HG02642 (cell line): ENCODE data around the gene DNAI7.

Experiments
- ATAC-seq: cut with Tn5 transposase; IDR thresholded peaks from one replicate; pipeline ENCODE4 v1.9.1; 2021; ENCODE audit warnings: mild to moderate bottlenecking; ENCODE audit not compliant: unreplicated experiment, poor library complexity

Gene DNAI7

GRCh38 chr12:25106818-25107217 is 88.1 kb downstream of the DNAI7 start:
- no peak for ATAC-seq

- ATAC-seq: no peak
These were observed 92.6 kb downstream of the DNAI7 start for GRCh38 chr12:25102402-25102801.

- ATAC-seq: peak; percentile 54
These were observed 93.9 kb downstream of the DNAI7 start for GRCh38 chr12:25101092-25101445.

GRCh38 chr12:25100194-25101091 is 94.5 kb downstream of the DNAI7 start:
- ATAC-seq: peak; percentile 39

- no peak for ATAC-seq
These were observed 96.0 kb downstream of the DNAI7 start for GRCh38 chr12:25099010-25099409.

GRCh38 chr12:25089738-25090137 is 105.2 kb downstream of the DNAI7 start:
- ATAC-seq: no peak

- no peak for ATAC-seq
These were observed 107.4 kb downstream of the DNAI7 start for GRCh38 chr12:25087596-25087995.

DNA sequence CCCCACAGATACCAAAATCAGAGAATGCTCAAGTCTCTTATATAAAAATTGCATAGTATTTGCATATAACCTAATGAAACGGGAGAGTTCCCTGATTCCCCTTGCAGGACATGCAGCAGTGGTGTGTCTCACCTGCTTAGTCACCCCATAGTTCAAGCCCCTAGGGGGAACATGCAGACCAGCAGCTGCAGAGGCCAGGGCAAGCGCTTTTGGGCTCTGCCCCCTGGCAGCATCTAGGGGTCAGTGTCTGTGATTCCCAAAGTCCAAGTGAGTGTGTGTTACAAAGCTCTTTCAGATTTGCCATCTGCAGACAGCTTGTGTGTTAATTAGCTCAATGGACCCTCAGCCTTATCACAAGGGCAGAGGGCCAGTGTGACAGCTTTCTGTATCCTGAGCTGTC is 110.1 kb downstream of the DNAI7 start:
- no peak for ATAC-seq

DNA sequence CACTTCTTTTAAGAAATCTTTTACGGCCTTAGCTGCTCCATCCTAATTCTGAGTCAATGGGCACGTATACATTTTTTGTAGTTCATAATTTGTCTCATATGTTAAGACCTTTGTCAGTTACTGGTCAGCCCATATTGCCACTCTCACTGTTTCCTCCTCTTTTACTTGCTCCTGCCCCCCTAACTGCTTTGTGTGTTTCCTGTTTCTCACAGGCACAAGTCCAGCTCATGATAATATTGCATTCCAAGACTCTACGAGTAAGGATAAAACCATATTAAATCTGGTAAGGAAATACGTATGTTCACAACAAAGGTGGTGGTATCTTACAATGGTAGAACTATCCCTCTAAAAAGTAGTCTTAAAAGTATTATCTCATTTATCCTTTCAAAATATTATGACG is 111.7 kb downstream of the DNAI7 start:
- no peak for ATAC-seq

DNA sequence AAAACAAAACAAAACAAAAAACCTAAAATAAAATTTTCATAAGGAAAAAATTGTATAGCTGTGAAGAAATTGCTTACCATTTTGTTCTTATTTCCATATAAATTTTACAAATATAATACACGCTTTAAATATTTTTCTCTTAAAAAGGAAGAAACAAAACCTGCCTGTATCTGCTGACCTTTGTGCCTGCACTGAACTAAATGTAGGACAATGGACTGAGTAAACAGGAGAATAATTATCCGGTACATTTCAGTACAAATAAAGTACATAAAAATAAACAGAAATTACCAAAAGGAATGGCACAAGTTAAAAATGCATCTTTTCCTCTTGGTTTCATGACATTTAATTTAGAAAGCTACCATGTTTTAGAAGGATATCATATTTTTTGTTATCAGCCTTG is 112.3 kb downstream of the DNAI7 start:
- ATAC-seq: no peak

DNA sequence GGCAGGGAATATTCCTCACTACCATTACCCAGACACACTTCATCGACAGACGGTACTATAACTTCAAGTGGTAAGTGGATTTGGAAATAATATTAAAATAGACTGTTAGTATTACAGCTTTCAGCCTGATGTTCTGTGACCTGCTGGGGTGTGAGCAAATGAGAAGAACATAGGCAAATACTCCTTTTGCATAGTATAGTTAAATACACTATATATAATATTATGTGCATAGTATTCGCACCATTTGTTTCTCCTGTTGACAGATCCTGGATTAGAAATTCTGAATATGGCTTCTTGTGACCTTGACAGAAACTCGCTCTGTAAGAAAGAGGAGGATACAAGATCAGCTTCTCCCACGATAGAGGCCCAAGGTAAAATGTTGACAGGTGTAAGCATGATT is 115.6 kb downstream of the DNAI7 start:
- ATAC-seq: no peak

DNA sequence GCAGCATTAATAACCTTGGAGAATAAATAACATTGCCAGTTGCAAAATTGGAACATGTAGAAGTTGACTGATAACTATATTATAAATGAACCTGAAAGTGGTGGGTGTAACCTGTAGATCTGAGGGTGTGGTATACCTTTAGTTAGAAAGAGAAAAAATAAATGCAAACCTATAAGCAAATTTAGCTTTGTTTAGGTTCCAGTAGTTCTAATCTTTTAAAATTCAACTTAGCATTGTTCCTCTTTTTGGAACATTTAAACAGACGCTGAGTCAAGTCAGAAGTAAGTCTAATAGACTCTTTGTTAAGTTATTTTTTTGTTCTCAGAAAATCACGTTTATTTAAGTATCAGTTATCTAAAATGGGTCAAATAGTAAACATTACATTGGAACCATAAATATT is 120.0 kb downstream of the DNAI7 start:
- ATAC-seq: peak; percentile 66

DNA sequence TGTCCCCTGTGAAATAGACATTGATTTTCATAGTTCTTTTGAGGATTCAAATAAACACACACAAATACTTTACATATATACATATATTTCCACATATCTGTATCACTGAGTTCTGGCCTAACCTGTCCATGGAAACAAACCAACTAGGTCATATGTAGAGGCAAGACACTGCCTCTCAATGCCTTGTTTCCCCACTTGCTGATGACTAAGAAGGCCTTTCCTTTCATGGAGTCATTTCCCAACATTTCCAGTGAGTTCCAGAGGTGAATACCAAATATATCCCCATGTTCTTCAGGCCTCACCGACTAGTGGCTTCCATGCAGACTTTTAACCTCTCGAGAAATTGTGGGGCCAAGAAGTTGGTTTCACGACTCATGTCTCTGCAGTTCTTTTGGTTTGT is 120.8 kb downstream of the DNAI7 start:
- no peak for ATAC-seq

DNA sequence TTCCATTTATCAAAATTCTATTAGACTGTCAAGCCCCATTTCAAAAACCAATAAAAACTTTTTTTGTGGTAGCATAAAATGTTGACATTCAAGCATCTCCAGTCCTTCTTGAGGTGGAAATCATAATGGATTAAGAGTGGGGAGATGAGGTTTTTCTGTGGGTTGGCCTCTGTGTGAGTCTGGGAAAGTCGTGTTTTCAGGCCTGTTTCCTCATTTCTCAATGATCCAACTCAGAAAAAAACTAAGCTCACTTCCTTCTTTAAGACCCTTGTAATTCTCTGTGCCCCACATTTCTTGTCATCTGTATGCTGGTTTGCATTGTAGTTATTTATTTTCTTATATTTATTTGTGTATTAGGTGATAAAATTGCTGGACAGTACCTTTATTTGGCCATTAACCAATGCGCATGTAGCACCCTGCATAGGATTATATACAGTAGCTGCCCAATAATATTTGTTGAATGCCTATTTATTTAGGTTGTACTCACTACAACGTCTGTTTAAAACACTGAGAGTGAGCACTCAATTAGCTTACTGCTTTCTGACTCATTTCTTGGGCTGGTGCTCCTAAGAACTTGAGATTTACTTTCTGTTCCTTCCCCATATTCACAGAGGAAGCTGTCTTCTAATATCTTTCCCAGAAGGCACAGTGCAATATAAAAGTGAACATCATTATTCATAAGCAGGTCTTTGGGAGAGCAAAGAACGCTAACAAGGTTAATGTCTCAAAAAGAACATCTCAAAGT is 121.9 kb downstream of the DNAI7 start:
- no peak for ATAC-seq

- ATAC-seq: no peak
These were observed 123.6 kb downstream of the DNAI7 start for GRCh38 chr12:25071366-25071765.

DNA sequence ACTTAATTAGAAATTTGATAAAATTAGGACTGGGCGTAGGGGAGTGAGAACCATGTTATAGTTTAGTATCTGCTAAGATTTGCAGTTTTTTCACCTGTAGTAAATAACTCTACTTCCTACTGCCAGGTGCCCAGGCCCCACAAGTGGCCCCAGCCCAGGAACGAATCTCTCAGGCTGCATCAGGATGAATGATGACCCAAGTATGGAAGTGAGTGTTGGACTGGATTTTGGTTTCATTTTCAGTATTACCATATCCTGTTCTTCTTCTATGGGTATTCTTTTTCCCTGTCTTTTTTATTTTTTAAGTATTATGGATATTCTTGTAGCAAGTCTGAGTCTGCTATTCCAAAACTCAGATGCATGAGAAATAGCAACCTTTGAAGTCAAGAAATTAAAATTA is 125.7 kb downstream of the DNAI7 start:
- no peak for ATAC-seq

- ATAC-seq: no peak
These were observed 129.9 kb downstream of the DNAI7 start for GRCh38 chr12:25065035-25065434.

DNA sequence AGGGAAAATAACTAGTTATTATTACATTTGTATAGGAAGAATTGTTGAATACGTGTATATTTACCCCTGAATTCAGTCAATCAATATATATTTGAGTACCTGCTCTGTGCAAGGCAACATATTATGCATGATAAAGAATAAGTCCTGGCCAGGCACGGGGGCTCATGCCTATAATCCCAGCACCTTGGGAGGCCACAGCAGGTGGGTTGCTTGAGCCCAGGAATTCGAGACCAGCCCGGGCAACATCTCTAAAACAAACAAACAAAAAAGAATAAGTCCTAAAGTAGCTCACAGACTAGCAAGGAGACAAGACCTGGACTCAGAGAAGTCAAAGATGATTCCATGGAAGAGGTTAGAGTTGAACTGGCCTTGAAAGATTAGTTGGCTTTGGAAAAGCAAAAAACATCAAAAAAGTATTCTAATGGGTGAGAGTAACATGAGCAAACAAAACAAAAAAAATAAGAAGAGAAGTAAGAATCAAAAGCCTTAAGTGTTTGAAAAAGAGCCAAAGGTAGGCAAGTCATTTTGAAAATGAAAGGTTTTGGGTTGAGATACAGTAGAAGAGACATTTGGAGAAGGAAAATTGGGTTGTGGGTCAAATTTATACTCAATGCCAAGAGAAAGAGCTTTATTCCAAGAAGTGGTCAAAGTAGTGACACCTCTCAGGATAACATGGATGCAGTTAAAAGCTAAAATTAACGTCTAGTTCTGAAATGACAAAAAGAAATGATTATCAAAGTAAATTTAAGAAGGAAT is 130.9 kb downstream of the DNAI7 start:
- ATAC-seq: no peak

- peak; percentile 48 for ATAC-seq
These were observed 136.3 kb downstream of the DNAI7 start for GRCh38 chr12:25058658-25059058.
